Measurements from ENCODE around the gene INPP1. TPM values are rescaled to one million over a fixed set of nuclear protein-coding genes. Genes with fewer than 3 reads are reported as not detected.

The INPP1 gene
- total RNA-seq, 1 experiment from 2014 or later: 23.2 TPM

GRCh38 chr2:190380962-190381412, 37.6 kb downstream of the INPP1 start:
- H3K4me3 Mint-ChIP-seq (ENCODE audit: unreplicated experiment): no peak overlapping the region
- CTCF ChIA-PET: no interaction called here
- no TSS peak for BruUV-seq (replicated peaks)
- no peak overlapping the region for H3K27ac Mint-ChIP-seq (ENCODE audit: unreplicated experiment)
- peaks cover 7% of the 10 kb centered on the region for H3K4me1 Mint-ChIP-seq (ENCODE audit: low read depth, unreplicated experiment)
- Histone ChIP-seq H3K36me3 (ENCODE audit: control insufficient read depth, insufficient read depth, low read length) (no peaks in the 10 kb centered on the region), H3K4me3 (ENCODE audit: low read depth, low read length) (no peak overlapping the region), H3K27me3 (replicated peaks; ENCODE audit: control insufficient read depth, insufficient read depth, low read length) (no peaks in the 10 kb centered on the region), H3K9me3 (no peaks in the 10 kb centered on the region), H3K4me1 (peaks cover 13% of the 10 kb centered on the region)
- H3K36me3 Mint-ChIP-seq (ENCODE audit: insufficient read depth, unreplicated experiment): no peaks in the 10 kb centered on the region
- TF ChIP-seq, protein P1, sequence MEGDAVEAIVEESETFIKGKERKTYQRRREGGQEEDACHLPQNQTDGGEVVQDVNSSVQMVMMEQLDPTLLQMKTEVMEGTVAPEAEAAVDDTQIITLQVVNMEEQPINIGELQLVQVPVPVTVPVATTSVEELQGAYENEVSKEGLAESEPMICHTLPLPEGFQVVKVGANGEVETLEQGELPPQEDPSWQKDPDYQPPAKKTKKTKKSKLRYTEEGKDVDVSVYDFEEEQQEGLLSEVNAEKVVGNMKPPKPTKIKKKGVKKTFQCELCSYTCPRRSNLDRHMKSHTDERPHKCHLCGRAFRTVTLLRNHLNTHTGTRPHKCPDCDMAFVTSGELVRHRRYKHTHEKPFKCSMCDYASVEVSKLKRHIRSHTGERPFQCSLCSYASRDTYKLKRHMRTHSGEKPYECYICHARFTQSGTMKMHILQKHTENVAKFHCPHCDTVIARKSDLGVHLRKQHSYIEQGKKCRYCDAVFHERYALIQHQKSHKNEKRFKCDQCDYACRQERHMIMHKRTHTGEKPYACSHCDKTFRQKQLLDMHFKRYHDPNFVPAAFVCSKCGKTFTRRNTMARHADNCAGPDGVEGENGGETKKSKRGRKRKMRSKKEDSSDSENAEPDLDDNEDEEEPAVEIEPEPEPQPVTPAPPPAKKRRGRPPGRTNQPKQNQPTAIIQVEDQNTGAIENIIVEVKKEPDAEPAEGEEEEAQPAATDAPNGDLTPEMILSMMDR (IDR thresholded peaks at IDR 0.05; ENCODE audit: insufficient read depth in 1 of 2, low read depth in 1 of 2, low read length in 1 of 2, severe bottlenecking in 1 of 2, unreplicated experiment in 1 of 2): no peak
- no peaks in the 10 kb centered on the region for H3K27me3 Mint-ChIP-seq (ENCODE audit: insufficient read depth, unreplicated experiment)
- intact Hi-C loops (cut with micrococcal nuclease; ENCODE audit: unreplicated experiment): loop anchor here (10.0 kb wide), 1 partner anchor 274 kb away; no protein-coding TSS in a partner anchor
- DNase-seq: no peak
- POLR2A ChIA-PET: no interaction called here
- no peaks in the 10 kb centered on the region for H3K9me3 Mint-ChIP-seq (ENCODE audit: unreplicated experiment)

- Mint-ChIP-seq H3K36me3 (ENCODE audit: insufficient read depth, unreplicated experiment) (no peaks in the 10 kb centered on the region), H3K9me3 (ENCODE audit: unreplicated experiment) (no peaks in the 10 kb centered on the region), H3K4me3 (ENCODE audit: unreplicated experiment) (no peak overlapping the region), H3K27me3 (ENCODE audit: insufficient read depth, unreplicated experiment) (no peaks in the 10 kb centered on the region), H3K4me1 (ENCODE audit: low read depth, unreplicated experiment) (peaks cover 7% of the 10 kb centered on the region), H3K27ac (ENCODE audit: unreplicated experiment) (no peak overlapping the region)
- H3K36me3 ChIP-seq (ENCODE audit: control insufficient read depth, insufficient read depth, low read length): no peaks in the 10 kb centered on the region
- TF ChIP-seq, protein P1 (IDR thresholded peaks at IDR 0.05; ENCODE audit: insufficient read depth in 1 of 2, low read depth in 1 of 2, low read length in 1 of 2, severe bottlenecking in 1 of 2, unreplicated experiment in 1 of 2): peak; percentile 60 to 75
- H3K27me3 ChIP-seq (replicated peaks; ENCODE audit: control insufficient read depth, insufficient read depth, low read length): no peaks in the 10 kb centered on the region
- H3K9me3 ChIP-seq: no peaks in the 10 kb centered on the region
- no TSS peak for BruUV-seq (replicated peaks)
- intact Hi-C loops (cut with micrococcal nuclease; ENCODE audit: unreplicated experiment): loop anchor here (1.0 to 10.0 kb wide), 3 partner anchors 128 to 422 kb away; no protein-coding TSS in a partner anchor
- peak; percentile 48 to 61 for DNase-seq
- no peak overlapping the region for H3K4me3 ChIP-seq (ENCODE audit: low read depth, low read length)
- H3K4me1 ChIP-seq: peaks cover 13% of the 10 kb centered on the region
- ChIA-PET CTCF (no interaction called here), POLR2A (no interaction called here)
Observed at GRCh38 chr2:190382851-190383250, 39.5 kb downstream of the INPP1 start.

DNA sequence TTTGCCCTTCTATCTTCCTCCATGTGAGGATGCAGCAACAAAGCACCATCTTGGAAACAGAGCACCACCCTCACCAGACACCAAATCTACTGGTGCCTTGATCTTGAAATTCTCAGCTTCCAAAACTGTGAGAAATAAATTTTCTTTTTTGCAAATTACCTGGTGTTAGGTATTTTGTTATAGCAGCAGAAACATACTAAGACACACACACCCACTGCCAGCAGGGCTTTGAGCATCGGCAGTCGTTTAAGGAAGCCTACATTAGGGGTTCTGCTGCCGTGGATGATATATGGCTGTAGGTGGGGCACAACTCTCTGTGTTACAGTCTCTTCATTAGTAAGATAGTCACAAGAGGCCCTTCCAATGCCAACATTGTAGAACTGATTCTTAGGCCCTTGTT, 44.0 kb downstream of the INPP1 start:
- ChIA-PET CTCF (no interaction called here), POLR2A (no interaction called here)
- no peaks in the 10 kb centered on the region for H3K9me3 Mint-ChIP-seq (ENCODE audit: unreplicated experiment)
- no peaks in the 10 kb centered on the region for H3K36me3 Mint-ChIP-seq (ENCODE audit: insufficient read depth, unreplicated experiment)
- no peak overlapping the region for H3K4me3 ChIP-seq (ENCODE audit: low read depth, low read length)
- DNase-seq: no peak
- H3K4me1 Mint-ChIP-seq (ENCODE audit: low read depth, unreplicated experiment): no peaks in the 10 kb centered on the region
- intact Hi-C loops (cut with micrococcal nuclease; ENCODE audit: unreplicated experiment): loop anchor here (10.0 kb wide), 1 partner anchor 267 kb away; no protein-coding TSS in a partner anchor
- no peaks in the 10 kb centered on the region for H3K27me3 Mint-ChIP-seq (ENCODE audit: insufficient read depth, unreplicated experiment)
- H3K36me3 ChIP-seq (ENCODE audit: control insufficient read depth, insufficient read depth, low read length): no peaks in the 10 kb centered on the region
- TF ChIP-seq, protein P1 (IDR thresholded peaks at IDR 0.05; ENCODE audit: insufficient read depth in 1 of 2, low read depth in 1 of 2, low read length in 1 of 2, severe bottlenecking in 1 of 2, unreplicated experiment in 1 of 2): no peak
- H3K4me1 ChIP-seq: 0 out of 2 replicates have a peak, but pooled peaks cover 5% of the 10 kb centered on the region
- H3K27ac Mint-ChIP-seq (ENCODE audit: unreplicated experiment): no peak overlapping the region
- H3K27me3 ChIP-seq (replicated peaks; ENCODE audit: control insufficient read depth, insufficient read depth, low read length): no peaks in the 10 kb centered on the region; the same call in 1 of the 2 replicates
- BruUV-seq (replicated peaks): no TSS peak
- no peak overlapping the region for H3K4me3 Mint-ChIP-seq (ENCODE audit: unreplicated experiment)
- no peaks in the 10 kb centered on the region for H3K9me3 ChIP-seq
